GM21447 (cell line): ENCODE measurements around the gene NRP1.

Experiments used
- ATAC-seq: cut with Tn5 transposase; IDR thresholded peaks from one replicate; pipeline ENCODE4 v1.9.1; 2021; ENCODE audit not compliant: unreplicated experiment

The NRP1 gene

GRCh38 chr10:33350041-33350440 lies 15.6 kb upstream of the NRP1 start:
- ATAC-seq = no peak

GRCh38 chr10:33349268-33349667 lies 14.8 kb upstream of the NRP1 start:
- ATAC-seq = no peak

- ATAC-seq = no peak
These were observed 12.7 kb upstream of the NRP1 start for GRCh38 chr10:33347211-33347610.

GRCh38 chr10:33345236-33345635 lies 10.8 kb upstream of the NRP1 start:
- no peak for ATAC-seq

- no peak for ATAC-seq
These were observed 10.2 kb upstream of the NRP1 start for GRCh38 chr10:33344676-33345075.

- ATAC-seq = no peak
These were observed 7.2 kb upstream of the NRP1 start for GRCh38 chr10:33341637-33342036.

GRCh38 chr10:33337326-33337957 lies 3.0 kb upstream of the NRP1 start:
- ATAC-seq = no peak

- no peak for ATAC-seq
These were observed 2.3 kb upstream of the NRP1 start for GRCh38 chr10:33336582-33337325.

GRCh38 chr10:33335801-33336581 lies 1.5 kb upstream of the NRP1 start:
- ATAC-seq = no peak

GRCh38 chr10:33335551-33335800 lies 1.0 kb upstream of the NRP1 start:
- ATAC-seq = no peak

- ATAC-seq = no peak
These were observed 511 bp upstream of the NRP1 start for GRCh38 chr10:33334805-33335550.

- no peak for ATAC-seq
These were observed 986 bp downstream of the NRP1 start for GRCh38 chr10:33333260-33334101.

- ATAC-seq = no peak
These were observed 2.0 kb downstream of the NRP1 start for GRCh38 chr10:33332183-33333065.

GRCh38 chr10:33331379-33331694 lies 3.1 kb downstream of the NRP1 start:
- ATAC-seq = no peak

GRCh38 chr10:33330543-33331378 lies 3.7 kb downstream of the NRP1 start:
- peak; percentile 65 for ATAC-seq

- no peak for ATAC-seq
These were observed 5.3 kb downstream of the NRP1 start for GRCh38 chr10:33329178-33329577.

- no peak for ATAC-seq
These were observed 6.2 kb downstream of the NRP1 start for GRCh38 chr10:33328253-33328652.

GRCh38 chr10:33327751-33328150 lies 6.7 kb downstream of the NRP1 start:
- ATAC-seq = no peak

GRCh38 chr10:33326933-33327332 lies 7.5 kb downstream of the NRP1 start:
- no peak for ATAC-seq
